Gastroesophageal sphincter (tissue), 4 donors: ENCODE measurements around the gene GCSH. TPM values are rescaled to one million over a fixed set of nuclear protein-coding genes. Genes with fewer than 3 reads are reported as not detected.

ENCODE experiments used
- ATAC-seq: fragments of 150-250 bp; one replicate; pipeline ENCODE4 v1.9.1; 2016; ENCODE audit warnings: mild to moderate bottlenecking, moderate library complexity
- H3K27ac ChIP-seq, 4 donors: fragments of 200-600 bp; sonication (generic) in 3 of 4; 1 replicate in 3 of 4; 2 replicates in 1 of 4; pipeline ENCODE4 v1.5.1; 2016 to 2019
- H3K27me3 ChIP-seq: fragments of 200-600 bp; sonication (generic); one replicate; pipeline ENCODE4 v1.5.1; 2019
- H3K36me3 ChIP-seq, 2 donors: fragments of 200-600 bp; sonication (generic); one replicate each; pipeline ENCODE4 v1.5.1; 2019; ENCODE audit warnings: control low read depth in 1 of 2
- H3K4me1 ChIP-seq, 3 donors: fragments of 200-600 bp; sonication (generic); 1 replicate in 2 of 3; 2 replicates in 1 of 3; pipeline ENCODE4 v1.5.1; 2016 to 2019; ENCODE audit warnings: control low read depth in 2 of 3
- H3K4me3 ChIP-seq, 2 donors: fragments of 200-600 bp; sonication (generic); one replicate each; pipeline ENCODE4 v1.5.1; 2019; ENCODE audit warnings: mild to moderate bottlenecking in 1 of 2, moderate library complexity in 1 of 2
- H3K9me3 ChIP-seq, 3 donors: fragments of 200-600 bp; sonication (generic); one replicate each; pipeline ENCODE4 v1.5.1; 2017 to 2019; ENCODE audit warnings: control low read depth in 2 of 3
- CTCF ChIP-seq, 4 experiments: fragments of 200-600 bp in 2 of 4; fragments of 450-650 bp in 2 of 4; sonication (generic) in 1 of 4; IDR thresholded peaks; one replicate each; pipeline ENCODE4 v1.5.1; 2017 to 2019; ENCODE audit warnings: antibody characterized with exemption in 4 of 4, mild to moderate bottlenecking in 2 of 4, moderate library complexity in 2 of 4
- EP300 ChIP-seq: sonication (generic); formaldehyde crosslinking; IDR thresholded peaks from one replicate; pipeline ENCODE4 v1.6.1; 2017; ENCODE audit warnings: antibody characterized with exemption, mild to moderate bottlenecking
- POLR2A ChIP-seq, 2 donors: fragments of 450-650 bp; IDR thresholded peaks; one replicate each; pipeline ENCODE4 v1.6.1; 2017; ENCODE audit warnings: antibody characterized with exemption in 2 of 2, mild to moderate bottlenecking in 2 of 2, moderate library complexity in 1 of 2
- POLR2AphosphoS5 ChIP-seq: sonication (generic); formaldehyde crosslinking; IDR thresholded peaks from one replicate; pipeline ENCODE4 v1.6.1; 2017; ENCODE audit warnings: antibody characterized with exemption
- WGBS, 2 donors: methylation state at CpG; one replicate each; pipeline ENCODE4 v1.1.5; 2018; ENCODE audit warnings: low coverage in 1 of 2; 5-methylcytosine and 5-hydroxymethylcytosine counted together
- total RNA-seq, 4 donors: library from RNA; depleted of rRNA; stranded (reverse); fragments of >200 nt; gene quantifications; one replicate each; pipeline ENCODE4 v1.1.0, GENCODE V29; 2016

The GCSH gene
- total RNA-seq, 4 donors from 2014 or later: 11.8 to 22.4 (median 12.8) TPM

GRCh38 chr16:81076566-81077075, 19.6 kb downstream of the GCSH start:
- H3K4me1 ChIP-seq: peaks cover 0 to 11% (median 0%) of the 10 kb centered on the region in 3 donors
- H3K36me3 ChIP-seq: no peaks in the 10 kb centered on the region
- H3K27ac ChIP-seq: peak overlapping the region; percentile 84 to 99 (median 96)
- WGBS, 2 donors: 0 to 1% methylated on average over 18 of the region's 27 CpGs
- ATAC-seq: peak; percentile 92
- peak overlapping the region; percentile 56 to 81 for H3K4me3 ChIP-seq
- TF ChIP-seq POLR2AphosphoS5 (no peak), EP300 (no peak), POLR2A (IDR thresholded peaks at IDR 0.05) (no peak), CTCF (IDR thresholded peaks at IDR 0.05) (no peak)
- no peaks in the 10 kb centered on the region for H3K9me3 ChIP-seq
- no peaks in the 10 kb centered on the region for H3K27me3 ChIP-seq

GRCh38 chr16:81073560-81074330, 22.4 kb downstream of the GCSH start:
- Histone ChIP-seq H3K4me3 (no peak overlapping the region), H3K4me1 (peaks cover 0 to 11% (median 0%) of the 10 kb centered on the region in 3 donors), H3K9me3 (no peaks in the 10 kb centered on the region), H3K27me3 (no peaks in the 10 kb centered on the region), H3K36me3 (no peaks in the 10 kb centered on the region), H3K27ac (no peak overlapping the region)
- ATAC-seq: no peak
- TF ChIP-seq POLR2A (IDR thresholded peaks at IDR 0.05): no peak
- WGBS, 2 donors: 64 to 69% methylated on average over 5 of the region's 5 CpGs

- ATAC-seq: no peak
- H3K27ac ChIP-seq: no peak overlapping the region
- no peak overlapping the region for H3K4me3 ChIP-seq
- no peak for TF ChIP-seq POLR2A (IDR thresholded peaks at IDR 0.05)
- no peak for TF ChIP-seq EP300
- TF ChIP-seq POLR2AphosphoS5: no peak
- no peak for TF ChIP-seq CTCF (IDR thresholded peaks at IDR 0.05)
- 66 to 86% methylated on average over 3 to 4 of the region's 4 CpGs for WGBS, 2 donors
- H3K36me3 ChIP-seq: no peaks in the 10 kb centered on the region
- no peaks in the 10 kb centered on the region for H3K27me3 ChIP-seq
- H3K9me3 ChIP-seq: no peaks in the 10 kb centered on the region
- peaks cover 0 to 6% (median 0%) of the 10 kb centered on the region in 3 donors for H3K4me1 ChIP-seq
These were observed 24.4 kb downstream of the GCSH start for GRCh38 chr16:81071805-81072204.

GRCh38 chr16:81070979-81071378, 25.2 kb downstream of the GCSH start:
- Histone ChIP-seq H3K4me1 (no peaks in the 10 kb centered on the region), H3K27ac (no peak overlapping the region), H3K9me3 (no peaks in the 10 kb centered on the region), H3K36me3 (no peaks in the 10 kb centered on the region), H3K27me3 (no peaks in the 10 kb centered on the region), H3K4me3 (no peak overlapping the region)
- 93 to 100% methylated on average over 4 to 6 of the region's 8 CpGs for WGBS, 2 donors
- ATAC-seq: no peak
- TF ChIP-seq EP300 (no peak), POLR2A (IDR thresholded peaks at IDR 0.05) (no peak), CTCF (IDR thresholded peaks at IDR 0.05) (no peak), POLR2AphosphoS5 (no peak)

- no peaks in the 10 kb centered on the region for H3K4me1 ChIP-seq
- TF ChIP-seq POLR2AphosphoS5: no peak
- no peak for TF ChIP-seq POLR2A (IDR thresholded peaks at IDR 0.05)
- no peak for TF ChIP-seq CTCF (IDR thresholded peaks at IDR 0.05)
- TF ChIP-seq EP300: no peak
- no peaks in the 10 kb centered on the region for H3K27me3 ChIP-seq
- no peak overlapping the region for H3K4me3 ChIP-seq
- ATAC-seq: no peak
- no peak overlapping the region for H3K27ac ChIP-seq
- H3K36me3 ChIP-seq: no peaks in the 10 kb centered on the region
- WGBS, 2 donors: 89 to 95% methylated on average over 2 to 4 of the region's 4 CpGs
- no peaks in the 10 kb centered on the region for H3K9me3 ChIP-seq
These were observed 27.1 kb downstream of the GCSH start for GRCh38 chr16:81069063-81069462.
